Measurements from ENCODE around the gene HAGHL.

GRCh38 chr16:681746-682427, 45.0 kb upstream of the HAGHL start:
- no peak for TF ChIP-seq CTCF (IDR thresholded peaks at IDR 0.05)
- no peak for TF ChIP-seq EZH2phosphoT487 (IDR thresholded peaks at IDR 0.05)
